ENCODE measurements around the gene HOXB13.

HOXB13 gene

DNA sequence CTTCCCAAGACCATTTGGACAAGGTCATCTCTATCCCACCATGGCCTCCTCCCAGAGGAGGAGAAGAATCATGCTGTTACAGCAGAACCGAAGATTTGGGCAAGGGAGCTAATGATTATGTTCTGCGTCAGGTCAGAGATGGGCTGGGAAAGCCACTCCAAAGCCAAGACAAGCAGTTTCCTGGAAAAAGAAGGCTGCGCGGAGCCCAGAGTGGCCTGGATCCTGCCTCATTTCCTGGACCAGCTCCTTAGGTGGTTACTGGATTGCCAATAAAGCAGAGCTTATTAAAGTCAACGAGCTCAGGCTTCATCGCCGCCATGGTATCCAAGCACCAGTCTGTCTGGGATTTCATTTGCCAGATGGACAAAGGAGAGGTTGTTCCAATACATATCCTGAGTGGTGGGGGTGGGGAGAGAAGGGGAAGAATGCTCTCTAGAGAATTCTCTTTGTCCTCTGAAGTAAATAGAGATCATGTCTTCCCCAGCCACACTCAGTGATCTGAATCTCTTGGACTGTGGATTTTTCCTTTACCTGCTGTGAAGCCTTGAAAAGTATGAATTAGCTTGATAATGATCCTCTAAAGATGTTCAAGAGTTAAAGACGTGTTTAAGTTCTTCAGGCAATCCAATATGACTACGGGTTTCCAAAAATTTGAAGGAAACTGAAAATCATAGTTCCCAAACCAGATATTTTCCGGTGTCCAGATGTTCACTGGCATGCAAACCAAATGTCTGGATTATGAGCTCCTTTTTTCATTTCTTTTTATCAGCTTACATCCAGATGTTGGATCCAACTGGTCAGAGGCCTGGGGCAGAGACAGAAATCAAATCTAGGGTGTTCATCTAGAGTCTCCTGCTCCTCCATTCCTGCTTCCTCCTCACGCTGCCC is 23.9 kb downstream of the HOXB13 start:
- no peak for DNase-seq

DNA sequence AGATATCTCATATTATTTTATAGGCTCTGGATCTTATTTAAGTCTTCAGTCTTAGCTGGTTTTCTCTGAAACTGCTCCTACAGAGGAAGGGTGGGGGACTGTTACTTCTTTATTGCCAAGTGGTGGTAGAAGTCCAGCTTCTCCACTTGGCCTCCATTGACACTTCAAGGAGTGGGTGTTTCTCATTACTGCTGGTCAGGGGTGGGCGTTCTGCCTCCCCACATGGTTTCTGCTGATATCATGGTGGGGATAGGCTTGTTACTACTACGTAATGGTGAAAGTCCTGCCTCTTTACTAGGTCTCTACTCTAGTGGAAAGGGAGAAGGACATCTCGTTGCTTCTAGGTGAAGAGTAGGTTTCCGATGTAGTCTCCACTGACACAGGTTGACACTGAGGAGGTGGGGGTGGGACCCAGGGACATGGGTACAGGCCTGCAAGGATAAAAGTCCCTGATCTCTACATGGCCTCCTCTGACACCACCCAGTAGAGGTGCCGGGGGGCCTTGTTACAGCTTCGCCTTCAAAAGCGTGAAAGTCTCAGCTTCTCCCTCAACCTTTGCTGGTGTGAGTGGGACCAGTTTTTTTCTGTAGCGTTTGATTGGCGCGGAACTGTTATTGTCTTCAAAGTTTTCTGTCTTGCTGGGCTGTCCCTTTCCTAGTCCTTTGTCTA is 26.6 kb downstream of the HOXB13 start:
- DNase-seq = no peak

DNA sequence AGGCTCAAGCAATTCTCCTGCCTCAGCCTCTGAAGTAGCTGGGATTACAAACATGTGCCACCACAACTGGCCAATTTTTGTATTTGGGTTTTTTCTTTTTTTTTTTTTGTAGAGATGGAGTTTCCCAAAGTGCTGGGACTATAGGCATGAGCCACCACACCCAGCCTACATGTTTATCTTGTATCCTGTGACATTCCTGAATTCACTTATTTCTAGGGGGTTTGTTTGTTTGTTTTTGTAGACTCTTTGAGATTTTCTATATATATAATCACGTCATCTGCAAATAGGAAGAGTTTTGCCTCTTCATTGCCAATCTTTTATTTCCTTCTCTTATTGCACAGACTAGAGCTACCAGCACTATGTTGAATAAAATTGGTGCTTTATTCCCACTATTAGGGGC is 35.4 kb downstream of the HOXB13 start:
- DNase-seq = no peak

DNA sequence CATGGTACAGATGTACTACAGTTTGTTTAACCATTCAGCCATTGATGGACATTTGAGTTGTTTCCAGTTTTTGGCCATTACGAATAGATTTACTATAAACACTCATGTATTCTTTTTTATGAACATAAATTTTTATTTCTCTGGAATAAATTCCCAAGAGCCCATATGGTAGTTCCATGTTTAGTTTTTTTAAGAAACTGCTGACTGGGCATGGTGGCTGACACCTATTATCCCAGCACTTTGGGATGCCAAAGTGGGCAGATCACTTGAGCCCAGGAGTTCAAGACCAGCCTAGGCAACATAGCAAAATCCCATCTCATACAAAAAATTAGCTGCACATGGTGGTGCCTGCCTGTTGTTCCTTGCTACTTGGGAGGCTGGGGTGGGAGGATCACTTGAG is 36.5 kb downstream of the HOXB13 start:
- no peak for DNase-seq

DNA sequence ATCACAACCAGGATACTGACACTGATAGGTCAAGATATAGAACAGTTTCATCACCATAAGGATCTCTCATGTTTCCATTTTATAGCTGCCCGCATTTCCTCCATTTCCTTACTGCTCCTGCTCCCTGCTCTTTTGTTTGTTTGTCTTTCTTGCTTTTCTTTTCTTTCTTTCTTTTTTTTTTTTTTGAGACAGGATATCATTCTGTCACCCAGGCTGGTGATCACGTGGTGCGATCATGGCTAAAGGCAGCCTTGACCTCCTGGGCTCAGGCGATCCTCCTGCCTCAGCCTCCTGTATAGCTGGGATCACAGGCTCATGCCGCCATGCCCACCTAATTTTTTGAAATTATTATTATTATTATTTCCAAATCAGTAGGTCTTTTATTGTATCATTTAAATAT is 37.9 kb downstream of the HOXB13 start:
- DNase-seq = no peak

DNA sequence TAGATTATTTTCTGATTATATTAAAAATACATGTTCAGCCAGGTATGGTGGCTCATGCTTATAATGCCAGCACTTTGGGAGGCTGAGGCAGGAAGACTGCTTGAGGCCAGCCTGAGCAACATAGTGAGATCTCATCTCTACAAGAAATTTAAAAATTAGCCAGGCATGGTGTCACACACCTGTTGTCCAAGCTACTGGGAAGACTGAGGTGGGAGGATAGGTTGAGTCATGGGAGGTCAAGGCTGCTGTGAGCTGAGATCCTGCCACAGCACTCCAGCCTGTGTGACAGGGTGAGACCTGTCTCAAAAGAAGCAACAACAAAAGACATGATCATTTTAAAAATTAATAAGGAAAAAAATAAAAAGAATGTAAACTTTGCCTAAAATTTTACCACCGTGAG is 46.9 kb downstream of the HOXB13 start:
- no peak for DNase-seq

DNA sequence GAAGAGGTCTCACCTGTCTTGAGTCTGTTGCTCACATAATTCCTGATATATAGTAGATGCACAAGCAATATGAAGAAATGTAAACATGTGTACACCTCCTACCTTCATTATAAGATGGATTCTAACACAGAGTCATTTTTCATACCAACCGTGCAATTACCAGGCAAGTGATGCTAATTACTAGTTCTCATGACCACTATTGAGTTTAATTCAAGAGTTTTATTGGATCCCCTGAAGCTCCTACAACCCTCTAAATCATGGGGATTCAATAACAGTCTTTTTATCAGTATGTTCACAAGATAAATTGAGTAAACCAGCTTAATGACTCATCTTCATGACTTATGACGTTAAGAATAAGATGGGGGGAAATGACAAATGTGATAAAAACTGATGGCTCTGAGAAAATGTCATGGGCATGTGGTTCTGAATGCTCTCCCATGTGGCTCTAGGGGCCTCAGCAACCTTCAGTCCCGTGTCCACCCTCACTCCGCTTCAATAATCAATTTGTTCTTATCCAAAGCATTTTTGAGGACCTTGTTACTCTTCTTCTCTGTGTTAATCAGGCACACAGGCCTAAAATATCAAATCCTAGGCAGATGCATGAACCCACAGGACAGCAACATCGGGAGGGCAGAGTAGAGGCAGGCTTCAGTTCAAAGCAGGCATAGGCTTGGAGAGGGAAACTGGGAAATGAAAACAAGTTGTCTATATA is 49.0 kb downstream of the HOXB13 start:
- DNase-seq = no peak

DNA sequence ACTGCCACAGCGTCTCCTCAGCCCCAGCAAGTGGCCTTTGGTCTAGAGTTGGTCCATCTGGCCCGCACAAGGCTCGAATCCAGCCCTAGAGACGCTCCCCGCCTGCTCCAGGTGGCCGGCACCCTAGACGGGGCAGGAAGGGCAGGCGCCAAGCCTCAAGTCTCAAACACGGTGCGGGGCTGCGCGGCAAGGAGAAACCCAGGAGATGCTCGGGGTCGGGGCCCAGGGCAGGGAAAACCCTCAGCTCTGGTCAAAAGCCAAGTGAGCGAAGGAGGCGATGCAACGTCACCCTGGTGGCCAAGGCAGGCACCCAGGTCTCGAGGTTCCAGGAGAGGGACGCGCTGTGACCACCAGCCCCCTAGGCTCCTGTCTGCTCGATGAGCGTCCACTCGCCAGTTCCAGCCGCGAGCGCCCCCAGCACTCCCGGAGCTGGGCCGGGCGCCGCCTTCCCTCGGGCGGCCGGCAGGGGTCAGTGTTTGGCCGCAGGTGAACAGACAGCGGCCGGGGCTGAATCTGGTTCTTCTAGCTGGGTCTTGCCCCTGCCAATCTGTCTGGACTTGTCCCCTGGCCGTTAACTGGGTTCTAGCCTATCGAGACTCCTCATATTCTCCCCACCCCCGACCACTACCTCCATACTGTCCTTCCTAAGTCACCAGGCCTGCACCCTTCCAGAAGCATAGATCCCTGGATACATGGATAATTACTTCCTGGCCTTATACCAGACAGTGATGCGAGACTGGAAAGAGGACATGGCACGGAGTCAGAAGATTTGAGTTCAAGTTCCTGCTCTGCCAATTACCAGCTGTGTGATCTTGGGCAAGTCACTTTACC is 50.2 kb downstream of the HOXB13 start:
- peak; percentile 10 to 79 for DNase-seq

DNA sequence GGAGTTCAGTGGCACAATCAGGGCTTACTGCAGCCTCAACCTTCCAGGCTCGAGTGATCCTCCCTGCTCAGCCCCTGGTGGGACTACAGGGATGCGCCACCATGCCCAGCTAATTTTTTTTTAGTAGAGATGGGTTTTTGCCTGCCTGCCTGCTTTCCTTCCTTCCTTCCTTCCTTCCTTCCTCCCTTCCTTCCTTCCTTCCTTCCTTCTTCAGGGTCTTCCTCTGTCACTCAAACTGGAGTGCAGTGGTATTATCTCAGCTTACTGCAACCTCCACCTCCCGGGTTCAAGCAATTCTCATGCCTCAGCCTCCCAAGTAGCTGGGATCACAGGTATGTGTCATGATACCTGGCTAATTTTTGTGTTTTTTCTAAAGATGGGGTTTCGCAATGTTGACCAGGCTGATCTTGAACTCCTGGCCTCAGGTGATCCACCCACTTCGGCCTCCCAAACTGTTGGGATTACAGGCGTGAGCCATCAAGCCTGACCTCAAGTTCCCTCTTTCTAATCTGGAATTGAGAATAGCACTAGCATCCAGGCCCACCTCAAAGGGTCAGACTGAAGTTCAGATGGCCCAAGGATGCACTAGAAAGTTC is 51.5 kb downstream of the HOXB13 start:
- DNase-seq = no peak

Measured in inflammatory macrophage treated with lipopolysaccharide for 1 hour (primary cell).